GM23338 (cell line): ENCODE results near the gene ITGA1. TPM values are rescaled to one million over a fixed set of nuclear protein-coding genes. Genes with fewer than 3 reads are reported as not detected.

Source experiments
- ATAC-seq: fragments of 200-7000 bp; cut with Tn5 transposase; 3 replicates; pipeline ENCODE4 v1.9.1; 2020
- DNase-seq: peaks from one replicate; pipeline ENCODE4 v3.0.0-alpha.2; 2015; ENCODE audit warnings: low spot score
- H2AFZ ChIP-seq: fragments of 200-600 bp; sonication (generic); 2 replicates; pipeline ENCODE4 v1.8.0; 2016; ENCODE audit warnings: antibody characterized with exemption, mild to moderate bottlenecking, moderate library complexity
- H3F3A ChIP-seq: fragments of 200-600 bp; sonication (generic); replicated peaks from 2 replicates; pipeline ENCODE4 v1.8.0; 2017; ENCODE audit warnings: antibody characterized with exemption, mixed run types, low read depth
- H3K27ac ChIP-seq: fragments of 200-600 bp; sonication (generic); 2 replicates; pipeline ENCODE4 v1.6.1; 2016; ENCODE audit warnings: low read depth
- H3K27me3 ChIP-seq: fragments of 200-600 bp; sonication (generic); 2 replicates; pipeline ENCODE4 v1.8.0; 2016; ENCODE audit warnings: mild to moderate bottlenecking, mixed run types, moderate library complexity; ENCODE audit not compliant: insufficient read depth
- H3K36me3 ChIP-seq: fragments of 200-600 bp; sonication (generic); 2 replicates; pipeline ENCODE4 v1.8.0; 2016; ENCODE audit warnings: mild to moderate bottlenecking; ENCODE audit not compliant: insufficient read depth
- H3K4me1 ChIP-seq: fragments of 200-600 bp; sonication (generic); 2 replicates; pipeline ENCODE4 v1.8.0; 2016; ENCODE audit warnings: mild to moderate bottlenecking, moderate library complexity; ENCODE audit not compliant: insufficient read depth
- H3K4me2 ChIP-seq: fragments of 200-600 bp; sonication (generic); 2 replicates; pipeline ENCODE4 v1.7.1; 2017; ENCODE audit warnings: mixed run types
- H3K4me3 ChIP-seq: fragments of 200-600 bp; sonication (generic); 2 replicates; pipeline ENCODE4 v1.6.1; 2016; ENCODE audit warnings: mixed run types
- H3K79me2 ChIP-seq: fragments of 200-600 bp; sonication (generic); replicated peaks from 2 replicates; pipeline ENCODE4 v1.8.0; 2017; ENCODE audit warnings: mild to moderate bottlenecking; ENCODE audit not compliant: insufficient read depth
- H3K9me2 ChIP-seq: fragments of 200-600 bp; sonication (generic); 2 replicates; pipeline ENCODE4 v1.8.0; 2017; ENCODE audit not compliant: insufficient read depth
- H4K20me1 ChIP-seq: fragments of 200-600 bp; sonication (generic); replicated peaks from 2 replicates; pipeline ENCODE4 v1.8.0; 2017; ENCODE audit warnings: mild to moderate bottlenecking; ENCODE audit not compliant: insufficient read depth
- H3K27ac Mint-ChIP-seq: 2 replicates; pipeline ENCODE4 v1.8.0; 2020; ENCODE audit warnings: inconsistent platforms, mild to moderate bottlenecking, moderate library complexity, mixed read lengths
- H3K27me3 Mint-ChIP-seq: 3 replicates; pipeline ENCODE4 v1.8.0; 2022; ENCODE audit warnings: low read depth, mild to moderate bottlenecking, moderate library complexity, mixed read lengths, inconsistent platforms; ENCODE audit not compliant: insufficient read depth, poor library complexity
- H3K36me3 Mint-ChIP-seq: 3 replicates; pipeline ENCODE4 v1.8.0; 2021; ENCODE audit warnings: low read depth, mild to moderate bottlenecking, inconsistent platforms, moderate library complexity, mixed read lengths
- H3K4me1 Mint-ChIP-seq: 3 replicates; pipeline ENCODE4 v1.8.0; 2020; ENCODE audit warnings: mild to moderate bottlenecking, inconsistent platforms, mixed read lengths
- H3K4me3 Mint-ChIP-seq: 3 replicates; pipeline ENCODE4 v1.8.0; 2021; ENCODE audit warnings: moderate library complexity, mild to moderate bottlenecking, inconsistent platforms, mixed read lengths
- H3K9me3 Mint-ChIP-seq: 3 replicates; pipeline ENCODE4 v1.8.0; 2020; ENCODE audit warnings: moderate library complexity, mild to moderate bottlenecking, inconsistent platforms, mixed read lengths
- CREB1 ChIP-seq: fragments of 250-450 bp; sonication (Bioruptor Pico); IDR thresholded peaks from 2 replicates; pipeline ENCODE4 v1.5.0; 2020; ENCODE audit warnings: low read depth, mild to moderate bottlenecking, moderate library complexity
- EZH2 ChIP-seq: fragments of 200-600 bp; sonication (generic); IDR thresholded peaks from one replicate; pipeline ENCODE4 v1.8.0; 2017; ENCODE audit warnings: antibody characterized with exemption, mild to moderate bottlenecking, low read depth; ENCODE audit not compliant: unreplicated experiment
- EZH2phosphoT487 ChIP-seq: fragments of 200-600 bp; sonication (generic); IDR thresholded peaks from one replicate; pipeline ENCODE4 v1.8.1; 2018; ENCODE audit warnings: antibody characterized with exemption; ENCODE audit not compliant: unreplicated experiment
- JUNB ChIP-seq: IDR thresholded peaks from one replicate; pipeline ENCODE4 v1.6.1; 2016; ENCODE audit warnings: antibody characterized with exemption; ENCODE audit not compliant: unreplicated experiment
- NANOG ChIP-seq: IDR thresholded peaks from 2 replicates; pipeline ENCODE4 v1.6.1; 2016; ENCODE audit warnings: antibody characterized with exemption, borderline replicate concordance
- POLR2AphosphoS5 ChIP-seq: IDR thresholded peaks from 2 replicates; pipeline ENCODE4 v1.6.1; 2016; ENCODE audit warnings: antibody characterized with exemption, low read depth
- STAT1 ChIP-seq: IDR thresholded peaks from one replicate; pipeline ENCODE4 v1.6.1; 2016; ENCODE audit warnings: antibody characterized with exemption; ENCODE audit not compliant: unreplicated experiment
- ZNF114 ChIP-seq: fragments of 250-450 bp; sonication (Bioruptor Pico); IDR thresholded peaks from 2 replicates; pipeline ENCODE4 v1.5.0; 2020; ENCODE audit warnings: mild to moderate bottlenecking, moderate library complexity
- ZNF331 ChIP-seq: fragments of 250-450 bp; sonication (Bioruptor Pico); IDR thresholded peaks from 2 replicates; pipeline ENCODE4 v1.5.0; 2020; ENCODE audit warnings: low read depth, mild to moderate bottlenecking, moderate library complexity
- polyA plus RNA-seq: library from polyadenylated mRNA; unstranded; fragments of >200 nt; fragmentation: Nextera tagmentation; extraction: Ambion mirVana; gene quantifications from 2 replicates; pipeline ENCODE4 v1.2.1, GENCODE V29; 2016
- total RNA-seq: library from RNA; depleted of rRNA; stranded (reverse); fragments of >200 nt; shearing (Covaris generic); gene quantifications from 2 replicates; pipeline ENCODE4 v1.2.3, GENCODE V29; 2014
- TF ChIP-seq, protein P1 (sequence below): fragments of 250-450 bp; sonication (Bioruptor Pico); IDR thresholded peaks from 2 replicates; pipeline ENCODE4 v1.5.0; 2020; ENCODE audit warnings: mild to moderate bottlenecking, moderate library complexity
- TF ChIP-seq, protein P2 (sequence below), 2 experiments: fragments of 200-600 bp in 1 of 2; sonication (generic) in 1 of 2; conservative IDR thresholded peaks; 2 replicates each; pipeline versions ENCODE4 v1.5.1 to v1.6.1; 2016 to 2017; ENCODE audit warnings: antibody characterized with exemption in 2 of 2, low read depth in 2 of 2, mild to moderate bottlenecking in 2 of 2, moderate library complexity in 1 of 2
- TF ChIP-seq, protein P3 (sequence below): IDR thresholded peaks from 2 replicates; pipeline ENCODE4 v1.6.1; 2016; ENCODE audit warnings: antibody characterized with exemption
- TF ChIP-seq, protein P4 (sequence below): IDR thresholded peaks from one replicate; pipeline ENCODE4 v1.6.1; 2018; ENCODE audit warnings: antibody characterized with exemption; ENCODE audit not compliant: unreplicated experiment

Gene ITGA1
- total and polyA plus RNA-seq, 2 experiments from 2014 or later = 1.8 to 4.9 TPM

DNA sequence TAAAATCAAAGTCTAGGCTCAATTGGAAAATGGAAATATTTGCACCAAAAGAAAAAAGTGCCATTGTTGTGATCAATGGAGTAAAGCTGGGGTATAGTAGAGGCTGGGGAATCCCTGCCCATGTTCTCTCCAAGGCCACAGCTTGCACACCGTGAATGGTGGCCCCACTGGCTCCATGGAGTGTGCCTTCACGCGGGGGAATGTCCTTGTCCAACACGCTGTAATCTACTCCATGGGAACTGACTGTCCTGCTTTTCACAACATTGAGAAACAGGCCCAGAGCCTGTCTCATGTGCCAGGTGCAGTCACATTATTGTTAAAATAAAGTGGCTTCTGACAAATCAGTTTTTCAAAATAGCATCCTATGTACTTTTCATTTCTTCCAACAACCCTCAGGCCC, 168.3 kb downstream of the ITGA1 start:
- H3F3A ChIP-seq = no peaks in the 10 kb centered on the region
- H2AFZ ChIP-seq = no peak overlapping the region
- no peaks in the 10 kb centered on the region for H3K79me2 ChIP-seq
- ATAC-seq = no peak
- no peaks in the 10 kb centered on the region for H3K27me3 ChIP-seq
- Mint-ChIP-seq H3K36me3 (no peaks in the 10 kb centered on the region), H3K9me3 (no peaks in the 10 kb centered on the region), H3K4me3 (no peak overlapping the region), H3K4me1 (peaks cover 20% of the 10 kb centered on the region), H3K27ac (peak overlapping the region; percentile 64; the same call in 1 of the 2 replicates), H3K27me3 (peaks cover 1% of the 10 kb centered on the region)
- TF ChIP-seq JUNB (no peak), STAT1 (no peak), ZNF331 (CRISPR knock-in tag) (no peak), POLR2AphosphoS5 (no peak), CREB1 (CRISPR knock-in tag) (no peak), NANOG (no peak), EZH2 (no peak), ZNF114 (no peak), EZH2phosphoT487 (no peak)
- TF ChIP-seq, protein P1, sequence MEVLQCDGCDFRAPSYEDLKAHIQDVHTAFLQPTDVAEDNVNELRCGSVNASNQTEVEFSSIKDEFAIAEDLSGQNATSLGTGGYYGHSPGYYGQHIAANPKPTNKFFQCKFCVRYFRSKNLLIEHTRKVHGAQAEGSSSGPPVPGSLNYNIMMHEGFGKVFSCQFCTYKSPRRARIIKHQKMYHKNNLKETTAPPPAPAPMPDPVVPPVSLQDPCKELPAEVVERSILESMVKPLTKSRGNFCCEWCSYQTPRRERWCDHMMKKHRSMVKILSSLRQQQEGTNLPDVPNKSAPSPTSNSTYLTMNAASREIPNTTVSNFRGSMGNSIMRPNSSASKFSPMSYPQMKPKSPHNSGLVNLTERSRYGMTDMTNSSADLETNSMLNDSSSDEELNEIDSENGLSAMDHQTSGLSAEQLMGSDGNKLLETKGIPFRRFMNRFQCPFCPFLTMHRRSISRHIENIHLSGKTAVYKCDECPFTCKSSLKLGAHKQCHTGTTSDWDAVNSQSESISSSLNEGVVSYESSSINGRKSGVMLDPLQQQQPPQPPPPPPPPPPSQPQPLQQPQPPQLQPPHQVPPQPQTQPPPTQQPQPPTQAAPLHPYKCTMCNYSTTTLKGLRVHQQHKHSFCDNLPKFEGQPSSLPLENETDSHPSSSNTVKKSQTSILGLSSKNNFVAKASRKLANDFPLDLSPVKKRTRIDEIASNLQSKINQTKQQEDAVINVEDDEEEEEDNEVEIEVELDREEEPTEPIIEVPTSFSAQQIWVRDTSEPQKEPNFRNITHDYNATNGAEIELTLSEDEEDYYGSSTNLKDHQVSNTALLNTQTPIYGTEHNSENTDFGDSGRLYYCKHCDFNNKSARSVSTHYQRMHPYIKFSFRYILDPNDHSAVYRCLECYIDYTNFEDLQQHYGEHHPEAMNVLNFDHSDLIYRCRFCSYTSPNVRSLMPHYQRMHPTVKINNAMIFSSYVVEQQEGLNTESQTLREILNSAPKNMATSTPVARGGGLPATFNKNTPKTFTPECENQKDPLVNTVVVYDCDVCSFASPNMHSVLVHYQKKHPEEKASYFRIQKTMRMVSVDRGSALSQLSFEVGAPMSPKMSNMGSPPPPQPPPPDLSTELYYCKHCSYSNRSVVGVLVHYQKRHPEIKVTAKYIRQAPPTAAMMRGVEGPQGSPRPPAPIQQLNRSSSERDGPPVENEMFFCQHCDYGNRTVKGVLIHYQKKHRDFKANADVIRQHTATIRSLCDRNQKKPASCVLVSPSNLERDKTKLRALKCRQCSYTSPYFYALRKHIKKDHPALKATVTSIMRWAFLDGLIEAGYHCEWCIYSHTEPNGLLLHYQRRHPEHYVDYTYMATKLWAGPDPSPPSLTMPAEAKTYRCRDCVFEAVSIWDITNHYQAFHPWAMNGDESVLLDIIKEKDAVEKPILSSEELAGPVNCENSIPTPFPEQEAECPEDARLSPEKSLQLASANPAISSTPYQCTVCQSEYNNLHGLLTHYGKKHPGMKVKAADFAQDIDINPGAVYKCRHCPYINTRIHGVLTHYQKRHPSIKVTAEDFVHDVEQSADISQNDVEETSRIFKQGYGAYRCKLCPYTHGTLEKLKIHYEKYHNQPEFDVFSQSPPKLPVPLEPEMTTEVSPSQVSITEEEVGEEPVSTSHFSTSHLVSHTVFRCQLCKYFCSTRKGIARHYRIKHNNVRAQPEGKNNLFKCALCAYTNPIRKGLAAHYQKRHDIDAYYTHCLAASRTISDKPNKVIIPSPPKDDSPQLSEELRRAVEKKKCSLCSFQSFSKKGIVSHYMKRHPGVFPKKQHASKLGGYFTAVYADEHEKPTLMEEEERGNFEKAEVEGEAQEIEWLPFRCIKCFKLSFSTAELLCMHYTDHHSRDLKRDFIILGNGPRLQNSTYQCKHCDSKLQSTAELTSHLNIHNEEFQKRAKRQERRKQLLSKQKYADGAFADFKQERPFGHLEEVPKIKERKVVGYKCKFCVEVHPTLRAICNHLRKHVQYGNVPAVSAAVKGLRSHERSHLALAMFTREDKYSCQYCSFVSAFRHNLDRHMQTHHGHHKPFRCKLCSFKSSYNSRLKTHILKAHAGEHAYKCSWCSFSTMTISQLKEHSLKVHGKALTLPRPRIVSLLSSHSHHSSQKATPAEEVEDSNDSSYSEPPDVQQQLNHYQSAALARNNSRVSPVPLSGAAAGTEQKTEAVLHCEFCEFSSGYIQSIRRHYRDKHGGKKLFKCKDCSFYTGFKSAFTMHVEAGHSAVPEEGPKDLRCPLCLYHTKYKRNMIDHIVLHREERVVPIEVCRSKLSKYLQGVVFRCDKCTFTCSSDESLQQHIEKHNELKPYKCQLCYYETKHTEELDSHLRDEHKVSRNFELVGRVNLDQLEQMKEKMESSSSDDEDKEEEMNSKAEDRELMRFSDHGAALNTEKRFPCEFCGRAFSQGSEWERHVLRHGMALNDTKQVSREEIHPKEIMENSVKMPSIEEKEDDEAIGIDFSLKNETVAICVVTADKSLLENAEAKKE = no peak
- TF ChIP-seq, protein P2, sequence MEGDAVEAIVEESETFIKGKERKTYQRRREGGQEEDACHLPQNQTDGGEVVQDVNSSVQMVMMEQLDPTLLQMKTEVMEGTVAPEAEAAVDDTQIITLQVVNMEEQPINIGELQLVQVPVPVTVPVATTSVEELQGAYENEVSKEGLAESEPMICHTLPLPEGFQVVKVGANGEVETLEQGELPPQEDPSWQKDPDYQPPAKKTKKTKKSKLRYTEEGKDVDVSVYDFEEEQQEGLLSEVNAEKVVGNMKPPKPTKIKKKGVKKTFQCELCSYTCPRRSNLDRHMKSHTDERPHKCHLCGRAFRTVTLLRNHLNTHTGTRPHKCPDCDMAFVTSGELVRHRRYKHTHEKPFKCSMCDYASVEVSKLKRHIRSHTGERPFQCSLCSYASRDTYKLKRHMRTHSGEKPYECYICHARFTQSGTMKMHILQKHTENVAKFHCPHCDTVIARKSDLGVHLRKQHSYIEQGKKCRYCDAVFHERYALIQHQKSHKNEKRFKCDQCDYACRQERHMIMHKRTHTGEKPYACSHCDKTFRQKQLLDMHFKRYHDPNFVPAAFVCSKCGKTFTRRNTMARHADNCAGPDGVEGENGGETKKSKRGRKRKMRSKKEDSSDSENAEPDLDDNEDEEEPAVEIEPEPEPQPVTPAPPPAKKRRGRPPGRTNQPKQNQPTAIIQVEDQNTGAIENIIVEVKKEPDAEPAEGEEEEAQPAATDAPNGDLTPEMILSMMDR (conservative IDR thresholded peaks at IDR 0.05; ENCODE audit: low read depth in 2 of 2) = no peak
- TF ChIP-seq, protein P3, sequence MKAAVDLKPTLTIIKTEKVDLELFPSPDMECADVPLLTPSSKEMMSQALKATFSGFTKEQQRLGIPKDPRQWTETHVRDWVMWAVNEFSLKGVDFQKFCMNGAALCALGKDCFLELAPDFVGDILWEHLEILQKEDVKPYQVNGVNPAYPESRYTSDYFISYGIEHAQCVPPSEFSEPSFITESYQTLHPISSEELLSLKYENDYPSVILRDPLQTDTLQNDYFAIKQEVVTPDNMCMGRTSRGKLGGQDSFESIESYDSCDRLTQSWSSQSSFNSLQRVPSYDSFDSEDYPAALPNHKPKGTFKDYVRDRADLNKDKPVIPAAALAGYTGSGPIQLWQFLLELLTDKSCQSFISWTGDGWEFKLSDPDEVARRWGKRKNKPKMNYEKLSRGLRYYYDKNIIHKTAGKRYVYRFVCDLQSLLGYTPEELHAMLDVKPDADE = no peak
- TF ChIP-seq, protein P4, sequence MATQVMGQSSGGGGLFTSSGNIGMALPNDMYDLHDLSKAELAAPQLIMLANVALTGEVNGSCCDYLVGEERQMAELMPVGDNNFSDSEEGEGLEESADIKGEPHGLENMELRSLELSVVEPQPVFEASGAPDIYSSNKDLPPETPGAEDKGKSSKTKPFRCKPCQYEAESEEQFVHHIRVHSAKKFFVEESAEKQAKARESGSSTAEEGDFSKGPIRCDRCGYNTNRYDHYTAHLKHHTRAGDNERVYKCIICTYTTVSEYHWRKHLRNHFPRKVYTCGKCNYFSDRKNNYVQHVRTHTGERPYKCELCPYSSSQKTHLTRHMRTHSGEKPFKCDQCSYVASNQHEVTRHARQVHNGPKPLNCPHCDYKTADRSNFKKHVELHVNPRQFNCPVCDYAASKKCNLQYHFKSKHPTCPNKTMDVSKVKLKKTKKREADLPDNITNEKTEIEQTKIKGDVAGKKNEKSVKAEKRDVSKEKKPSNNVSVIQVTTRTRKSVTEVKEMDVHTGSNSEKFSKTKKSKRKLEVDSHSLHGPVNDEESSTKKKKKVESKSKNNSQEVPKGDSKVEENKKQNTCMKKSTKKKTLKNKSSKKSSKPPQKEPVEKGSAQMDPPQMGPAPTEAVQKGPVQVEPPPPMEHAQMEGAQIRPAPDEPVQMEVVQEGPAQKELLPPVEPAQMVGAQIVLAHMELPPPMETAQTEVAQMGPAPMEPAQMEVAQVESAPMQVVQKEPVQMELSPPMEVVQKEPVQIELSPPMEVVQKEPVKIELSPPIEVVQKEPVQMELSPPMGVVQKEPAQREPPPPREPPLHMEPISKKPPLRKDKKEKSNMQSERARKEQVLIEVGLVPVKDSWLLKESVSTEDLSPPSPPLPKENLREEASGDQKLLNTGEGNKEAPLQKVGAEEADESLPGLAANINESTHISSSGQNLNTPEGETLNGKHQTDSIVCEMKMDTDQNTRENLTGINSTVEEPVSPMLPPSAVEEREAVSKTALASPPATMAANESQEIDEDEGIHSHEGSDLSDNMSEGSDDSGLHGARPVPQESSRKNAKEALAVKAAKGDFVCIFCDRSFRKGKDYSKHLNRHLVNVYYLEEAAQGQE = no peak
- no peak for DNase-seq
- H4K20me1 ChIP-seq = no peaks in the 10 kb centered on the region
- no peak overlapping the region for H3K4me3 ChIP-seq
- H3K36me3 ChIP-seq = no peaks in the 10 kb centered on the region
- H3K4me2 ChIP-seq = no peak overlapping the region
- H3K9me2 ChIP-seq = no peaks in the 10 kb centered on the region
- no peak overlapping the region for H3K27ac ChIP-seq
- H3K4me1 ChIP-seq = peaks cover 9% of the 10 kb centered on the region; the same call in 1 of the 2 replicates
